Body of pancreas (tissue), 4 donors: Measurements from ENCODE around the gene PRSS57. TPM values are rescaled to one million over a fixed set of nuclear protein-coding genes. Genes with fewer than 3 reads are reported as not detected.

Experiments used
- ATAC-seq: fragments of 150-250 bp; one replicate; pipeline ENCODE4 v1.9.1; 2016
- DNase-seq, 4 donors: peaks; one replicate each; pipeline ENCODE4 v3.0.0-alpha.2; 2019
- H3K27ac ChIP-seq, 4 donors: fragments of 200-600 bp; sonication (generic); 1 replicate in 3 of 4; 2 replicates in 1 of 4; pipeline versions ENCODE4 v1.5.1 to v1.6.1; 2016 to 2019; ENCODE audit warnings: mild to moderate bottlenecking in 1 of 4, mixed read lengths in 1 of 4, moderate library complexity in 1 of 4
- H3K27me3 ChIP-seq, 2 donors: fragments of 200-600 bp; sonication (generic); one replicate each; pipeline ENCODE4 v1.6.0; 2016; ENCODE audit warnings: mild to moderate bottlenecking in 1 of 2
- H3K36me3 ChIP-seq, 2 donors: fragments of 200-600 bp; sonication (generic); replicated peaks in 1 of 2; 2 replicates each; pipeline ENCODE4 v1.5.1; 2016; ENCODE audit warnings: low read depth in 2 of 2; ENCODE audit not compliant: insufficient read depth in 1 of 2
- H3K4me1 ChIP-seq: fragments of 200-600 bp; sonication (generic); one replicate; pipeline ENCODE4 v1.6.0; 2016
- H3K4me3 ChIP-seq, 2 donors: fragments of 200-600 bp; sonication (generic); 1 replicate in 1 of 2; 2 replicates in 1 of 2; pipeline ENCODE4 v1.5.1; 2016 to 2019
- H3K9me3 ChIP-seq, 3 donors: fragments of 200-600 bp; sonication (generic); 1 replicate in 2 of 3; 2 replicates in 1 of 3; pipeline ENCODE4 v1.5.1; 2016
- POLR2A ChIP-seq, 3 donors: fragments of 450-650 bp; IDR thresholded peaks; one replicate each; pipeline ENCODE4 v1.6.1; 2016; ENCODE audit warnings: antibody characterized with exemption in 3 of 3, mild to moderate bottlenecking in 2 of 3
- WGBS, 2 donors: methylation state at CpG; one replicate each; pipeline ENCODE4 v1.1.5; 2017; 5-methylcytosine and 5-hydroxymethylcytosine counted together
- intact Hi-C: fragments of 100-400 bp; cut with DNase I; formaldehyde crosslinking; loops from one replicate; pipeline ENCODE4 v1.15.1; 2023
- total RNA-seq, 2 donors: library from RNA; depleted of rRNA; stranded (reverse); fragments of >200 nt; gene quantifications; one replicate each; pipeline ENCODE4 v1.1.0, GENCODE V29; 2016
- TF ChIP-seq, protein P1 (sequence below), 7 experiments: fragments of 450-650 bp in 4 of 7; fragments of 200-600 bp in 3 of 7; sonication (generic) in 3 of 7; IDR thresholded peaks; one replicate each; pipeline ENCODE4 v1.5.1; 2016 to 2019; ENCODE audit warnings: antibody characterized with exemption in 7 of 7

Gene PRSS57
- total RNA-seq, 2 donors from 2014 or later: not detected

DNA sequence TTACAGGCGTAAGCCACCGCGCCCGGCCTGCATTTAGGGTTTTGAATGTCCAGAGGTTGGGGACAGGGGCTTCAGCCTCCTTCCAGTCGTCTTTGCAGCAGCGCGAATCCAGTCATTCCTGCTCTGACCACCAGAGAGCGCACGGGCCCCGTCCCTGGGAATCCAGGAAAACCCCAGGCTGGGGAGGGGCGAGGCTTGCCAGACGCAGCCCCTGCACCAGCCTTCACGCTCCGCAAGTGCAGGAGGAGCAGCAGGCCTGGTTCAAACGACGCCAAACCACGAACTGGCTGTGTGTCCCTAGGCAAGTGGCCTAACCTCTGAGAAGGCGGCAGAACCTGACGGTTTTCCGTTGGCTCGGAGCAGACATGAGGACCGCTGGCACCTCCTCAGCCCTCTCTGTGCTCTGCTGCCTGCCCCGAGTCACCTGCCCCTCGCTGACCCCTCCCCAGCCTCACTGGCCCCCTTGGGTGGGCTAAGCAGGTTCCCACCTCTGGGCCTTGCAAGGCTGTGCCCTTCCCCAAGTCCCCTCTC is 30.3 kb downstream of the PRSS57 start:
- 8 to 13% methylated on average over 3 to 24 of the region's 24 CpGs for WGBS, 2 donors
- H3K27me3 ChIP-seq: no peaks in the 10 kb centered on the region
- intact Hi-C loops: loop anchor here (5.0 kb wide), 1 partner anchor 67 kb away; no protein-coding TSS in a partner anchor
- TF ChIP-seq, protein P1, sequence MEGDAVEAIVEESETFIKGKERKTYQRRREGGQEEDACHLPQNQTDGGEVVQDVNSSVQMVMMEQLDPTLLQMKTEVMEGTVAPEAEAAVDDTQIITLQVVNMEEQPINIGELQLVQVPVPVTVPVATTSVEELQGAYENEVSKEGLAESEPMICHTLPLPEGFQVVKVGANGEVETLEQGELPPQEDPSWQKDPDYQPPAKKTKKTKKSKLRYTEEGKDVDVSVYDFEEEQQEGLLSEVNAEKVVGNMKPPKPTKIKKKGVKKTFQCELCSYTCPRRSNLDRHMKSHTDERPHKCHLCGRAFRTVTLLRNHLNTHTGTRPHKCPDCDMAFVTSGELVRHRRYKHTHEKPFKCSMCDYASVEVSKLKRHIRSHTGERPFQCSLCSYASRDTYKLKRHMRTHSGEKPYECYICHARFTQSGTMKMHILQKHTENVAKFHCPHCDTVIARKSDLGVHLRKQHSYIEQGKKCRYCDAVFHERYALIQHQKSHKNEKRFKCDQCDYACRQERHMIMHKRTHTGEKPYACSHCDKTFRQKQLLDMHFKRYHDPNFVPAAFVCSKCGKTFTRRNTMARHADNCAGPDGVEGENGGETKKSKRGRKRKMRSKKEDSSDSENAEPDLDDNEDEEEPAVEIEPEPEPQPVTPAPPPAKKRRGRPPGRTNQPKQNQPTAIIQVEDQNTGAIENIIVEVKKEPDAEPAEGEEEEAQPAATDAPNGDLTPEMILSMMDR (IDR thresholded peaks at IDR 0.05): peak; percentile 84 to 96 (median 92)
- TF ChIP-seq POLR2A (IDR thresholded peaks at IDR 0.05): no peak
- no peaks in the 10 kb centered on the region for H3K36me3 ChIP-seq
- peaks cover 42% of the 10 kb centered on the region for H3K4me1 ChIP-seq
- H3K9me3 ChIP-seq: no peaks in the 10 kb centered on the region
- DNase-seq: peak; percentile 79 to 86 (median 82)
- ATAC-seq: peak; percentile 38
- no peak overlapping the region for H3K27ac ChIP-seq
- H3K4me3 ChIP-seq: no peak overlapping the region

- intact Hi-C loops: no loop called here
- no peak for ATAC-seq
- H3K4me1 ChIP-seq: peaks cover 55% of the 10 kb centered on the region
Observed at GRCh38 chr19:663682-664117, 31.6 kb downstream of the PRSS57 start.

DNA sequence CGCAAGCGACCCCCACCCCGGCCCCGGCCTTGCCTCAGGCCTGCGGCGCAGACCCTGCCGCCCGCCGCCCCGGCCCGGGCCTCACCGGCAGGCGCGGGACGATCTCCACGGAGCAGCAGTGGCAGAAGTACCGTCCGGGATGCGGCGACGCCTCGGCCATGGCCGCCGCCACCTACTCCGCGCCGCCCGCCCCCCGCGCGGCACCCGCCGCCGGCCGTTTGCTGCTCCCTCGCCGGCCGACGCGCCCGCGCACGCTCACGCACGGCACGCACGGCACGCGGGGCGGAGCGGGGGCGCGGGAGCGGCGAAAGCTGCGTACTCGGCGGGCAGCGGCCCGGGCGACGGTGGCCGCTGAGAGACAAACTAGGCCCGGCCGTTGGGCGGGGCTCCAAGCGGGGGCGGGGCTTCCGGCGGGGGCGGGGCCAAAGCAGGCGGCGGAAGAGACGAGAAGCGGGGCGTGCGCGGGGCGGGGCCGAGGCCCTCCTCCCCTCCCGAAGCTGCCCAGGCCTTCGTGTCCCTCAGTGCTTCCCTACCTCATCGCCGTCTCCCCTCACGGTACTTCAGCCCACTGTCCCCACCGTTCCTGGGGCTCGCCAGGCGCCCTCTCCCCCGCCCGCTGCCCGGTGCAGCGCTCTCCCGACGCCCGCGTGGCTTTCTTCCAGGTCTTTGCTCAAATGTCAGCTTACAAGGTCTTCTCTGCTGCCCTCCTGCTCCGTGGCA is 32.1 kb downstream of the PRSS57 start, which contains the start of gene RNF126:
TSS of gene RNF126 (minus strand) at position 253 of the 720 bp plus-strand sequence. CDS start at position 160, 93 bp downstream.
- Histone ChIP-seq H3K27ac (peak within 1 kb of the TSS; percentile 87 to 93 (median 89)), H3K4me3 (peak within 1 kb of the TSS; percentile 95 to 98), H3K9me3 (no peaks in the 10 kb centered on the region), H3K27me3 (no peaks in the 10 kb centered on the region), H3K36me3 (no peaks in the 10 kb centered on the region), H3K4me1 (peaks cover 60% of the 10 kb centered on the region)
- ATAC-seq: peak; percentile 85
- intact Hi-C loops: no loop called here
- 0 to 1% methylated on average over 14 to 70 of the region's 97 CpGs for WGBS, 2 donors
- peak; percentile 92 to 95 (median 94) for DNase-seq
- TF ChIP-seq, protein P1 (IDR thresholded peaks at IDR 0.05): peak in 1 of 7 experiments; percentile 6
- peak; percentile 20 to 75 (median 65) for TF ChIP-seq POLR2A (IDR thresholded peaks at IDR 0.05)

More at GRCh38 chr19:663682-664117, 31.6 kb downstream of the PRSS57 start:
- DNase-seq: no peak
- no peak overlapping the region for H3K4me3 ChIP-seq
- no peaks in the 10 kb centered on the region for H3K9me3 ChIP-seq
- TF ChIP-seq, protein P1 (IDR thresholded peaks at IDR 0.05): no peak
- TF ChIP-seq POLR2A (IDR thresholded peaks at IDR 0.05): no peak
- H3K27ac ChIP-seq: peak overlapping the region; percentile 83 to 93 (median 89)
- H3K36me3 ChIP-seq: no peaks in the 10 kb centered on the region
- no peaks in the 10 kb centered on the region for H3K27me3 ChIP-seq
- WGBS, 2 donors: 62 to 66% methylated on average over 5 to 18 of the region's 18 CpGs

GRCh38 chr19:662207-662961 is 32.9 kb downstream of the PRSS57 start:
- 0% methylated on average over 2 to 71 of the region's 81 CpGs for WGBS, 2 donors
- Histone ChIP-seq H3K4me1 (peaks cover 68% of the 10 kb centered on the region), H3K36me3 (no peaks in the 10 kb centered on the region), H3K9me3 (no peaks in the 10 kb centered on the region), H3K4me3 (peak overlapping the region; percentile 95 to 98), H3K27me3 (no peaks in the 10 kb centered on the region), H3K27ac (peak overlapping the region; percentile 87 to 91 (median 89))
- intact Hi-C loops: no loop called here
- DNase-seq (peak; percentile 59 to 77 (median 67)), ATAC-seq (peak; percentile 25)
- TF ChIP-seq, protein P1 (IDR thresholded peaks at IDR 0.05): no peak
- peak in 1 of 3 donors; percentile 35 for TF ChIP-seq POLR2A (IDR thresholded peaks at IDR 0.05)
